ENCODE data around the gene SLC17A3.

Gene SLC17A3

DNA sequence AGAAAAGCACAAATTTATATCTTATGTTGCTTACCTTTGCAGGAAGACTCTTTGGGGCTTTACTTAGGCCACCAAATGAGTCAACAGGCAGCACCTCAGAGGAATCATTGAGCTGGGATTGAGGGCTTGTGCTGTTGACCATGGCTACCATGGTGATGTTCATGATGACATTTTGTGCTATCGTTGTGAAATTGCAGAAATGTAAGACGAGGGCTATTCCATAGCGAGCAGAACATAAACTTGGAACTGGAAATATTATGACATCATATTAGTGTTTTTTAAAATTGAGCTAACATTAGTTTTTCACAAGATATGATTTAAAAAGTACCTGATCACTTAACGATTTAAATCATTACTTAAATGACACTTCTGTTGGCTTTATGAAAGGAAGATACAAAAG lies 11.8 kb downstream of the SLC17A3 start:
- in situ Hi-C loops (cut with MboI; ENCODE audit: low pct_unique_long_range_greater_than_20kb, low sequenced_read_pairs): no loop called here
- DNase-seq: no peak

- DNase-seq: no peak
- in situ Hi-C loops (cut with MboI; ENCODE audit: low pct_unique_long_range_greater_than_20kb, low sequenced_read_pairs): no loop called here
These were observed 21.3 kb downstream of the SLC17A3 start for GRCh38 chr6:25852756-25853155.

DNA sequence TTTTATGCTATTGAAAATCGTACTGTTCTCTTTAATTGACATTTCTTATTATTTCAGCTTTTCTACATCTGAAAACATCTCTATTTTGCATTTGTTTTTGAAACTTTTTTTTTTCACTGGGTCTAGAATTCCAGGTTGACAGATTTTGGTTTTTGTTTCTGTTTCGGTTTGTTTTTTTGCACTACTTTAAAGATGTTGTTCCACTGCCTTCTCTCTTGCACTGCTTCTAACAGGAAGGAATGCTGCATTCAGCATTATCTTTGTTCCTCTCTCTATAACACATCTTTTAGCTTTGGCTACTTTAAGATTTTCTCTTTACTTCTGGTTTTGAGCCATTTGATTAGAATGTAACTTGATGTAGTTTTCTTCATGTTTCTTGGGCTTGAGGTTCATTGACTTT lies 22.1 kb downstream of the SLC17A3 start:
- no peak for DNase-seq
- in situ Hi-C loops (cut with MboI; ENCODE audit: low pct_unique_long_range_greater_than_20kb, low sequenced_read_pairs): no loop called here

DNA sequence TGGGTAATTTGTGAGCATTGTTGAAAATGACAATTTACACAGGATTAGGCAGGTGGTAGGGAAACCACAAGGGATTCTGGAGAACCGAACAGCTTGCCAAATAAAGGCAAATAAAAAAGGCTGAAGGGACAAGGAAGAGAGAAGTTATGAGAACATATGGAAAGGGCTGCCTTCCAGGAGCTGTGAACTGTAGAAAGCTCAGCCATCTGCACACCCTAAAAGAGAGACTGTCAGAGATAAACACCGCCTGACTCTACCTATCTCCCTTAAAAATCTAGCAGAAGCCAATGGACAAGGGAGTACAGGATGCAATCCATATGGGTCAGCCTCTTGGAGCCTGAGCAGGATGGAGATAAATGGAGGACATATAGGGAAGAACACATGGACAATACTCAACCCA lies 29.5 kb downstream of the SLC17A3 start:
- in situ Hi-C loops (cut with MboI; ENCODE audit: low pct_unique_long_range_greater_than_20kb, low sequenced_read_pairs): no loop called here

DNA sequence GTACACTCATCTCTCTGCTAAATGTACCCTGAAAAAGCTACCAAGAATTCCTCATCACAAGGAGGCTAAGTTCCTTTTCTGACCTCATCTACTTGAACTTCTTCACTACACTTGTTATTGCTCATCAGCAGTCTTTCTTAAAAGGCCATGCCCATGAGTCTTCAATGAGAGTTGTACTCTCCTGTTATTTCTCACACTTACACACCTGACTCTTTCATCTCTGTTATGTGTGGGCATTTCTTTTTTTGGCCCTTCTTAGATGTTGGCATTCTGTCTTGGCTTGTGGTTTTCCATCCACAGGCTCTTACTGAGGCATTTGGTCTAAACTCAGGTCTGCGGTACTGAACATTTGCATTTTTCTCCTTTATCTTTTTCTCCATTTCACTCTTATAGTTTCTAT lies 31.5 kb downstream of the SLC17A3 start:
- in situ Hi-C loops (cut with MboI; ENCODE audit: low pct_unique_long_range_greater_than_20kb, low sequenced_read_pairs): no loop called here
- no peak for DNase-seq

More for the DNA sequence above, 29.5 kb downstream of the SLC17A3 start:
- no peak for DNase-seq

GRCh38 chr6:25835442-25836283 lies 38.4 kb downstream of the SLC17A3 start:
- no peak for DNase-seq
- in situ Hi-C loops (cut with MboI; ENCODE audit: low pct_unique_long_range_greater_than_20kb, low sequenced_read_pairs): no loop called here

DNA sequence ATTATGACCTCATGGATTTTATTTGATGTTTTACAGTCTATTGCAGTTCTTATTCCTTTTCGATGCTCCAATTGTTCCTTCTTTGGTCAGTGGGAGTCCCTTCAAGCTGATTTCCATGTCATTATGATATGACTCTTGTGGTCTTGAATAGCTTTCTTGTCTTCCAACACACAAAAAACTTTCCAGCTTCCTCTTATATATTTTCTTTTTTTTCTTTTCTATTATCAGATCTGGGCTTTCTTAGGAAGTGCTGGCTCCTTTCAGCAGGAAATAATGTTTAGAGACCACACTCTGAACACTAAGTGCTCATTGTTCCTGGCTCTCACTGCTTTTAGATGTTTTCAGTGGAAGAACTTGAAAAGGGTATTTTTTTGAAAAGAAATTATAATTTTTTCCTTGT lies 39.1 kb downstream of the SLC17A3 start:
- in situ Hi-C loops (cut with MboI; ENCODE audit: low pct_unique_long_range_greater_than_20kb, low sequenced_read_pairs): no loop called here

DNA sequence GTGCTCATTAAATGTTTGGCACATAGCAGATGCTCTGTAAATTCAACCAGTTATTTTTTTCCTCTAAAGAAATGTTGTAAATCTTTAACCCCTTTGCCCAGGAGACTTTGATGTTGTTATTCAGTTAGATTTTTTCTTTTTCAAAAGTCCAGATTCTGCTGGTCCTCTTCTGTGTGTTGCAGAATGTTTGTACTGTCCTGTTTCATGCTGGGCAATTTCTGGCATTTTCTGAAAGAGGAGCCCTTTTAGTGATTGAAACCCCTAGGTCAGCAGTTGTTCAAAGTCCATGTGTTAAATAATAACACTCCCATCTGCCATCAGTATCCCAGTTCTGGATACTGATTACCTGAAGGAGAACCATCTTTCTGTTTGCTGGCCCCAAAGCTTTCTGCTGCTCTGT lies 40.9 kb downstream of the SLC17A3 start:
- DNase-seq: no peak
- in situ Hi-C loops (cut with MboI; ENCODE audit: low pct_unique_long_range_greater_than_20kb, low sequenced_read_pairs): no loop called here

More for the DNA sequence above, 39.1 kb downstream of the SLC17A3 start:
- no peak for DNase-seq

- in situ Hi-C loops (cut with MboI; ENCODE audit: low pct_unique_long_range_greater_than_20kb, low sequenced_read_pairs): no loop called here
- no peak for DNase-seq
These were observed 41.4 kb downstream of the SLC17A3 start for GRCh38 chr6:25832670-25833069.

DNA sequence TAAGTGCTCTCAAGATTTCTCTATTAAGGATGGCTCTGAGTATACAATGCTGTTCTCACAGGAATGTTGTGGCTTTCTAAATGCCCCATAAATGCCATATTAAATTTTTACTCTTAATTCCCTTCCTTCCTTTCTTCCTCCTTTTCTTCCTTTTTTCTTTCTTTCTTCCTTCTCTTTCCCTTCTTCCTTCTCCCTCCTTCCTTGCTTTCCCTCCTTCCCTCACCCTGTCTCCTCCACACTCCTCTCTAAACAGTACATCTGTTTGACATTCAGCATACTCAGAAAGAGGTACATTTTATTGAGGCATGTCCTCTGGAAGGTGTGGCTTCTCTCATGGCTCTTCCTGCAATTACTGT lies 41.8 kb downstream of the SLC17A3 start:
- in situ Hi-C loops (cut with MboI; ENCODE audit: low pct_unique_long_range_greater_than_20kb, low sequenced_read_pairs): no loop called here
- no peak for DNase-seq

DNA sequence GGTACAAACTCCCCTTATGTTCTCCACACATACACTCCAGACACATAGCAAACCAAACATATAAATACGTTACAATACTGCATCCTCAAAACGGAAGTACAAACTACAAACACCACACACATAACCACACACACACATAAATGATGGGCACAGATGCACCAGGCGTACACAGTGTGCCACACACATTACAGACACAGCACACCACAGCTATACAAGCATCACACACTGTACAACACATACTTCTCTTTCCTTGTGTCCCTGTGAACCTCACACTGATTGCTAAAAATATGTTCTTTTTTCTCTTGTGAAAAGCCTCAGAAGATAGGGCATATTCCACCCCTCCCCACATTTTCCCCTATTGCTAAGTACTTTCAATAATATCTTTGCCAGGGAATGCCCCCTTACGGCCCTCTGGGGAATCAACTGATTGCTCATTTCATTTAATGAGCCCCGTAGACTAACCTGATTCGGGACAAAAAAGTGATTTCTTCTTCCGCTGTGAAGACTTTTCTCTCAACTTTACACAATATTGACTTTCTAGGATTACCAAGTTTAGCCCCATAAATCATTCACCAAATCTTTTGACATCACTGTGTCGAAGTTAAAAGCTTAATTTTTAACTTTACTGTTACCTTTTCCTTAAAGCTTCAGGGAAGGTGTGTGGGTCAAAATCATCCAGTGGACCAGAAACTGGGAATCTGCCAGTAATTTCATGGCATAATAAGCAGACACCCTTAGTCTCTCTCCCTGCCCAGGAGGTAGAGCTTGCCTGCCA lies 42.3 kb downstream of the SLC17A3 start, which contains the start of gene SLC17A1:
TSS of gene SLC17A1 (minus strand) at position 521 of the 775 bp plus-strand sequence. CDS start 1,495 bp downstream, outside the sequence.
- in situ Hi-C loops (cut with MboI; ENCODE audit: low pct_unique_long_range_greater_than_20kb, low sequenced_read_pairs): no loop called here
- DNase-seq: no peak

DNA sequence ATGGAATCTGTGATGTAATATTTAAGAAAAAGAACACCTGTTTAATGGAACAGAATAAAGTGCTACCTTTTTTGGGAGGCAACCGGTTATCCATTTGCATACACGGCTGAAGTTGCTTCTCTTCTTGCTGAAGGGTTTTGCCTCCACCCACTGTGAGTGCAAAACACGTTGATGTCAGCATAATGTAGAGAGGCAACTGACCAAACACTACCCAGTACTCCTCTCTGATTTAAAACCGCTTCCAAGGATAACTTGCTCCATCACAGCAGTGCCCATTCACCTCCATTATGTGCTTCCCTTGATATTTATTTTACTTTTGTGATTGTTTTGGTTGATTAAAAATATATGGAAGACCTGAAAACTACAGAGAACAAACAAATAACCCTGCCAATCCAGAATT lies 43.6 kb downstream of the SLC17A3 start:
- no peak for DNase-seq
- in situ Hi-C loops (cut with MboI; ENCODE audit: low pct_unique_long_range_greater_than_20kb, low sequenced_read_pairs): no loop called here

- no peak for DNase-seq
- in situ Hi-C loops (cut with MboI; ENCODE audit: low pct_unique_long_range_greater_than_20kb, low sequenced_read_pairs): no loop called here
These were observed 44.7 kb downstream of the SLC17A3 start for GRCh38 chr6:25829375-25829774.

DNA sequence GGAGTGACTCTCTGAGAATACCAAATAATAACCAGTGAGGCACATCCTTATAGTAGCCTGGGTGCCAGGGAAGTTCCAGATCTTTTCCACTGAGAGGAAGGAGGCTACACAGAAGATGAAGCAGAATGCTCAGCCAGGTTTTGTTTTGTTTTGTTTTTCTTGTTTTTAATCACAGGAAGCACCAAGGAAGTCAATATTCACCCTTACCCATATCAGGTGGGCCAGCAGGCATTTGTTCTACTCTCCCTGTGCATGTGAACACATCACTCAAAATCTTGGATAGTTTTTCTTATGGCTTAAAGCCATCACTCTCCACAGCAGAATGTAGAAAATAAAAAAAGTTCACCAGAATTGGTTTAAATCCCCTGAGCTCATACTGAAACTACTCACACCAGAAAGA lies 52.7 kb downstream of the SLC17A3 start:
- DNase-seq: no peak
- in situ Hi-C loops (cut with MboI; ENCODE audit: low pct_unique_long_range_greater_than_20kb, low sequenced_read_pairs): no loop called here

GRCh38 chr6:25816252-25816651 lies 57.8 kb downstream of the SLC17A3 start:
- DNase-seq: no peak
- in situ Hi-C loops (cut with MboI; ENCODE audit: low pct_unique_long_range_greater_than_20kb, low sequenced_read_pairs): no loop called here

DNA sequence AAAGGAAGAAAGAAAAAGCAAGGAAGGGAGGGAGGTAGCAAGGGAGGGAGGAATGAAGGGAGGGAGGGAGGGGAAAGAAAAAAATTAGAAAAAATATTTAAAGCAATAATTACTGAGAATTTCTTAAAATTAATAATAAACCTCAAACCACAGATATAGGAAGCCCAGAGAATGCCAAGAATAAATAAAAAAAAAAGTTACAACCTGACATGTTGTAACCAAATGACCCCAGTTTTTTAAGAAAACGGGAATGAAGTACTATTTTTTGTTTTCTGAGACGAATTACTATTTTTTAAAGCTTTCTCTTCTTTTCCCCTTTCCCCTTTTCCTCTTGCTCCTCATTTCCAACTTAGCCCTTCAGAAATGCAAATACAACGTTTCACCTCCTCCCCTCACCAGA lies 58.8 kb downstream of the SLC17A3 start:
- in situ Hi-C loops (cut with MboI; ENCODE audit: low pct_unique_long_range_greater_than_20kb, low sequenced_read_pairs): no loop called here
- DNase-seq: no peak

- in situ Hi-C loops (cut with MboI; ENCODE audit: low pct_unique_long_range_greater_than_20kb, low sequenced_read_pairs): no loop called here
- no peak for DNase-seq
These were observed 69.2 kb downstream of the SLC17A3 start for GRCh38 chr6:25804804-25805203.

- in situ Hi-C loops (cut with MboI; ENCODE audit: low pct_unique_long_range_greater_than_20kb, low sequenced_read_pairs): no loop called here
- DNase-seq: no peak
These were observed 72.6 kb downstream of the SLC17A3 start for GRCh38 chr6:25801436-25801835.
